HEK293 (cell line): Measurements from ENCODE around the gene CZIB.

Experiments
- CTCF ChIA-PET: fragments of 350-600 bp; formaldehyde crosslinking; extraction: SDS; loops from one replicate; lab custom pipeline; 2021; ENCODE audit warnings: antibody characterized with exemption; lab: Yijun Ruan, JAX
- POLR2A ChIA-PET: fragments of 300-600 bp; formaldehyde crosslinking; extraction: SDS; loops from one replicate; lab custom pipeline; 2020; ENCODE audit warnings: antibody characterized with exemption, inconsistent platforms; lab: Yijun Ruan, JAX
- H3K27ac ChIP-seq: fragments of 200-500 bp; sonication (Bioruptor generic); 2 replicates; pipeline ENCODE4 v1.5.1; 2014; ENCODE audit warnings: low read depth, low read length, control low read depth, inconsistent platforms; ENCODE audit errors: extremely low read depth
- H3K36me3 ChIP-seq, 2 experiments: fragments of 200-500 bp in 1 of 2; sonication (Bioruptor generic) in 1 of 2; 1 replicate in 1 of 2; 2 replicates in 1 of 2; pipeline ENCODE4 v1.5.1; 2014 to 2017; ENCODE audit warnings: inconsistent platforms in 2 of 2, low read length in 2 of 2; ENCODE audit not compliant: control insufficient read depth in 2 of 2, insufficient read depth in 1 of 2
- H3K4me1 ChIP-seq: fragments of 200-500 bp; sonication (Bioruptor generic); 2 replicates; pipeline ENCODE4 v1.5.1; 2014; ENCODE audit warnings: mild to moderate bottlenecking, low read length, inconsistent platforms; ENCODE audit not compliant: control insufficient read depth, insufficient read depth
- H3K4me3 ChIP-seq: 2 replicates; pipeline ENCODE4 v1.5.1; 2011; ENCODE audit warnings: low read depth, mild to moderate bottlenecking, control low read depth, low read length, moderate library complexity
- H3K9me3 ChIP-seq: fragments of 200-500 bp; sonication (Bioruptor generic); 2 replicates; pipeline ENCODE4 v1.5.1; 2014; ENCODE audit warnings: low read depth, low read length, inconsistent platforms; ENCODE audit not compliant: control insufficient read depth, insufficient read depth
- EGR2 ChIP-seq: fragments of 450-650 bp; formaldehyde crosslinking; IDR thresholded peaks from 2 replicates; pipeline ENCODE4 v1.5.1; 2016; ENCODE audit warnings: low read depth, missing biosample characterization, missing genetic modification characterization
- FEZF1 ChIP-seq: fragments of 450-650 bp; formaldehyde crosslinking; IDR thresholded peaks from 2 replicates; pipeline ENCODE4 v1.5.1; 2016; ENCODE audit warnings: missing biosample characterization, missing genetic modification characterization
- GFI1B ChIP-seq: fragments of 450-650 bp; formaldehyde crosslinking; IDR thresholded peaks from 2 replicates; pipeline ENCODE4 v1.5.1; 2016; ENCODE audit warnings: missing biosample characterization, missing genetic modification characterization
- HOXC10 ChIP-seq: sonication (generic); formaldehyde crosslinking; IDR thresholded peaks from 2 replicates; pipeline ENCODE4 v1.8.1; 2023; ENCODE audit warnings: mild to moderate bottlenecking, missing genetic modification reagents
- IKZF3 ChIP-seq: fragments of 450-650 bp; IDR thresholded peaks from 2 replicates; pipeline ENCODE4 v1.5.0; 2018; ENCODE audit warnings: missing biosample characterization, mild to moderate bottlenecking, missing genetic modification characterization, moderate library complexity
- KLF10 ChIP-seq: fragments of 450-650 bp; IDR thresholded peaks from 2 replicates; pipeline ENCODE4 v1.5.1; 2018; ENCODE audit warnings: missing biosample characterization, mild to moderate bottlenecking, missing genetic modification characterization
- SP7 ChIP-seq: fragments of 450-650 bp; formaldehyde crosslinking; IDR thresholded peaks from 2 replicates; pipeline ENCODE4 v1.5.1; 2016; ENCODE audit warnings: missing biosample characterization, missing genetic modification characterization
- ZBTB20 ChIP-seq: fragments of 450-650 bp; formaldehyde crosslinking; IDR thresholded peaks from 2 replicates; pipeline ENCODE4 v1.5.1; 2016; ENCODE audit warnings: missing biosample characterization, missing genetic modification characterization
- ZEB2 ChIP-seq: fragments of 450-650 bp; formaldehyde crosslinking; IDR thresholded peaks from 2 replicates; pipeline ENCODE4 v1.5.1; 2016; ENCODE audit warnings: missing biosample characterization, missing genetic modification characterization
- ZFP3 ChIP-seq: fragments of 450-650 bp; formaldehyde crosslinking; IDR thresholded peaks from 2 replicates; pipeline ENCODE4 v1.5.1; 2016; ENCODE audit warnings: low read depth, missing biosample characterization, missing genetic modification characterization
- ZNF266 ChIP-seq: fragments of 450-650 bp; formaldehyde crosslinking; IDR thresholded peaks from 2 replicates; pipeline ENCODE4 v1.5.1; 2016; ENCODE audit warnings: missing biosample characterization, missing genetic modification characterization, low read depth
- ZNF394 ChIP-seq: fragments of 450-650 bp; formaldehyde crosslinking; IDR thresholded peaks from 2 replicates; pipeline ENCODE4 v1.5.1; 2016; ENCODE audit warnings: missing biosample characterization, missing genetic modification characterization, mild to moderate bottlenecking, moderate library complexity, borderline replicate concordance
- ZNF621 ChIP-seq: fragments of 450-650 bp; formaldehyde crosslinking; IDR thresholded peaks from 2 replicates; pipeline ENCODE4 v1.5.1; 2017; ENCODE audit warnings: missing biosample characterization, missing genetic modification characterization
- ZNF660 ChIP-seq: fragments of 450-650 bp; IDR thresholded peaks from 2 replicates; pipeline ENCODE4 v1.5.1; 2018; ENCODE audit warnings: missing biosample characterization, mild to moderate bottlenecking, missing genetic modification characterization
- ZNF843 ChIP-seq: fragments of 450-650 bp; formaldehyde crosslinking; IDR thresholded peaks from 2 replicates; pipeline ENCODE4 v1.5.1; 2016; ENCODE audit warnings: missing biosample characterization, missing genetic modification characterization
- ZSCAN23 ChIP-seq: fragments of 450-650 bp; formaldehyde crosslinking; IDR thresholded peaks from 2 replicates; pipeline ENCODE4 v1.5.1; 2016; ENCODE audit warnings: missing biosample characterization, missing genetic modification characterization
- ZXDB ChIP-seq: fragments of 450-650 bp; formaldehyde crosslinking; IDR thresholded peaks from 2 replicates; pipeline ENCODE4 v1.5.1; 2016; ENCODE audit warnings: missing biosample characterization, missing genetic modification characterization
- TF ChIP-seq, protein P1 (sequence below): fragments of 450-650 bp; formaldehyde crosslinking; IDR thresholded peaks from 2 replicates; pipeline ENCODE4 v1.5.1; 2016; ENCODE audit warnings: missing biosample characterization, missing genetic modification characterization, low read depth
- TF ChIP-seq, protein P2 (sequence below): fragments of 450-650 bp; formaldehyde crosslinking; IDR thresholded peaks from 2 replicates; pipeline ENCODE4 v1.5.1; 2016; ENCODE audit warnings: missing biosample characterization, missing genetic modification characterization
- TF ChIP-seq, protein P3 (sequence below): fragments of 450-650 bp; formaldehyde crosslinking; IDR thresholded peaks from 2 replicates; pipeline ENCODE4 v1.5.1; 2016; ENCODE audit warnings: missing biosample characterization, missing genetic modification characterization
- TF ChIP-seq, protein P4 (sequence below): fragments of 450-650 bp; formaldehyde crosslinking; IDR thresholded peaks from 2 replicates; pipeline ENCODE4 v1.5.1; 2016; ENCODE audit warnings: missing biosample characterization, missing genetic modification characterization
- TF ChIP-seq, protein P5 (sequence below): fragments of 450-650 bp; formaldehyde crosslinking; IDR thresholded peaks from 2 replicates; pipeline ENCODE4 v1.5.1; 2017; ENCODE audit warnings: missing biosample characterization, missing genetic modification characterization
- TF ChIP-seq, protein P6 (sequence below): fragments of 450-650 bp; formaldehyde crosslinking; IDR thresholded peaks from 2 replicates; pipeline ENCODE4 v1.5.1; 2016; ENCODE audit warnings: missing biosample characterization, missing genetic modification characterization

The CZIB gene

DNA sequence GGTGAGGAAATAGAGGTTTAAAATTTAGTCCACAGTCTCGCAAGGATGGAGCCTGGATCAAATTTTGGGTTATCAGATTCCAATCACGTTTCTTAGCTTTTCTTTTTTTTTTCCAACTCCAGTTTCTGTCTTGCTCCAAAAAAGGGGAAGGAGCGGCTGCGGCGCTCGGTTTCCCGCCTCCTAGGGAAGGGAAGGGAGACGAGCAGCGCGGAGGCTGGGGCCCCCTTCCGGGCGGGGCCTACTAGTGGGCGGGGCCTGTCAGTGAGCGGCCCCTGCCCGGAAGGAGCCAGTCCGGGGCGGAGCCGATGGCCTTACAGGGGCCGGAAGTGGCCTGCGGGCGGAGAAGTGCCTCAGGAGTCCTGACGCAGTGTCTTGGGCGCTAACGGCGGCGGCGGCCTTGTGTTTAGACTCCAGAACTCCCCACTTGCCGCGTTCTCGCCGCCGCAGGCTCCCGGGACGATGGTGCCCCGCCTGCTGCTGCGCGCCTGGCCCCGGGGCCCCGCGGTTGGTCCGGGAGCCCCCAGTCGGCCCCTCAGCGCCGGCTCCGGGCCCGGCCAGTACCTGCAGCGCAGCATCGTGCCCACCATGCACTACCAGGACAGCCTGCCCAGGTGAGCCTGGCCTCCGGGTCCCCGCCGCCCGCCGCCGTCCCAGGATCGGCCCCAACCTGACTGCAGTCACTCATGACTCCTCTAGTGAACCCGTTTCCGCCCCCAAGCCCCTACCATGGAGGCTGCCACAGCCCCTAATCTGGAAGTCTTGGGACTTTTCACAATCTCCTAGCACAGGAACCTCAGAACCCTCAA is 23.7 kb downstream of the CZIB start, which contains the start of gene CPT2:
TSS of gene CPT2 (plus strand) at position 340 of the 806 bp plus-strand sequence. CDS start at position 460, 120 bp downstream.
- H3K4me1 ChIP-seq = peaks cover 4% of the 10 kb centered on the region; the same call in 1 of the 2 replicates
- no peaks in the 10 kb centered on the region for H3K9me3 ChIP-seq
- H3K27ac ChIP-seq = peak within 1 kb of the TSS; percentile 74; the same call in 1 of the 2 replicates
- CTCF ChIA-PET = interaction anchor here (0.6 to 2.4 kb wide), 8 partner anchors 10 to 292 kb away, joined by 3 to 19 read pairs (median 5); no protein-coding TSS in a partner anchor
- H3K36me3 ChIP-seq = peaks cover 0 to 20% of the 10 kb centered on the region in 2 experiments; a peak in 1 of 3 replicates
- POLR2A ChIA-PET = interaction anchor here (1.5 kb wide), 1 partner anchor 275 kb away, joined by 5 read pairs; the partner anchor contains the start of gene ECHDC2
- H3K4me3 ChIP-seq = peak within 1 kb of the TSS; percentile 83
- TF ChIP-seq ZEB2 = peak; percentile 60; the same call in 1 of the 2 replicates
- TF ChIP-seq, protein P1, sequence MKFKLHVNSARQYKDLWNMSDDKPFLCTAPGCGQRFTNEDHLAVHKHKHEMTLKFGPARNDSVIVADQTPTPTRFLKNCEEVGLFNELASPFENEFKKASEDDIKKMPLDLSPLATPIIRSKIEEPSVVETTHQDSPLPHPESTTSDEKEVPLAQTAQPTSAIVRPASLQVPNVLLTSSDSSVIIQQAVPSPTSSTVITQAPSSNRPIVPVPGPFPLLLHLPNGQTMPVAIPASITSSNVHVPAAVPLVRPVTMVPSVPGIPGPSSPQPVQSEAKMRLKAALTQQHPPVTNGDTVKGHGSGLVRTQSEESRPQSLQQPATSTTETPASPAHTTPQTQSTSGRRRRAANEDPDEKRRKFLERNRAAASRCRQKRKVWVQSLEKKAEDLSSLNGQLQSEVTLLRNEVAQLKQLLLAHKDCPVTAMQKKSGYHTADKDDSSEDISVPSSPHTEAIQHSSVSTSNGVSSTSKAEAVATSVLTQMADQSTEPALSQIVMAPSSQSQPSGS = no peak
- no peak for TF ChIP-seq ZNF266 (tag by site-specific recombination)
- TF ChIP-seq ZFP3 (tag by site-specific recombination) = no peak
- TF ChIP-seq SP7 (tag by site-specific recombination) = peak; percentile 59
- TF ChIP-seq ZSCAN23 (tag by site-specific recombination) = no peak
- 0 out of 2 replicates have a peak, but pooled peaks have one; percentile 33 for TF ChIP-seq HOXC10 (CRISPR knock-in tag)
- peak; percentile 36; the same call in 1 of the 2 replicates for TF ChIP-seq ZNF394 (tag by site-specific recombination)
- TF ChIP-seq ZNF660 (tag by site-specific recombination) = no peak
- no peak for TF ChIP-seq GFI1B
- TF ChIP-seq, protein P2, sequence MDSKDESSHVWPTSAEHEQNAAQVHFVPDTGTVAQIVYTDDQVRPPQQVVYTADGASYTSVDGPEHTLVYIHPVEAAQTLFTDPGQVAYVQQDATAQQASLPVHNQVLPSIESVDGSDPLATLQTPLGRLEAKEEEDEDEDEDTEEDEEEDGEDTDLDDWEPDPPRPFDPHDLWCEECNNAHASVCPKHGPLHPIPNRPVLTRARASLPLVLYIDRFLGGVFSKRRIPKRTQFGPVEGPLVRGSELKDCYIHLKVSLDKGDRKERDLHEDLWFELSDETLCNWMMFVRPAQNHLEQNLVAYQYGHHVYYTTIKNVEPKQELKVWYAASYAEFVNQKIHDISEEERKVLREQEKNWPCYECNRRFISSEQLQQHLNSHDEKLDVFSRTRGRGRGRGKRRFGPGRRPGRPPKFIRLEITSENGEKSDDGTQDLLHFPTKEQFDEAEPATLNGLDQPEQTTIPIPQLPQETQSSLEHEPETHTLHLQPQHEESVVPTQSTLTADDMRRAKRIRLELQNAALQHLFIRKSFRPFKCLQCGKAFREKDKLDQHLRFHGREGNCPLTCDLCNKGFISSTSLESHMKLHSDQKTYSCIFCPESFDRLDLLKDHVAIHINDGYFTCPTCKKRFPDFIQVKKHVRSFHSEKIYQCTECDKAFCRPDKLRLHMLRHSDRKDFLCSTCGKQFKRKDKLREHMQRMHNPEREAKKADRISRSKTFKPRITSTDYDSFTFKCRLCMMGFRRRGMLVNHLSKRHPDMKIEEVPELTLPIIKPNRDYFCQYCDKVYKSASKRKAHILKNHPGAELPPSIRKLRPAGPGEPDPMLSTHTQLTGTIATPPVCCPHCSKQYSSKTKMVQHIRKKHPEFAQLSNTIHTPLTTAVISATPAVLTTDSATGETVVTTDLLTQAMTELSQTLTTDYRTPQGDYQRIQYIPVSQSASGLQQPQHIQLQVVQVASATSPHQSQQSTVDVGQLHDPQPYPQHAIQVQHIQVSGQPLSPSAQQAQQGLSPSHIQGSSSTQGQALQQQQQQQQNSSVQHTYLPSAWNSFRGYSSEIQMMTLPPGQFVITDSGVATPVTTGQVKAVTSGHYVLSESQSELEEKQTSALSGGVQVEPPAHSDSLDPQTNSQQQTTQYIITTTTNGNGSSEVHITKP = peak; percentile 10; the same call in 1 of the 2 replicates
- peak; percentile 98 for TF ChIP-seq ZXDB (tag by site-specific recombination)
- TF ChIP-seq, protein P3, sequence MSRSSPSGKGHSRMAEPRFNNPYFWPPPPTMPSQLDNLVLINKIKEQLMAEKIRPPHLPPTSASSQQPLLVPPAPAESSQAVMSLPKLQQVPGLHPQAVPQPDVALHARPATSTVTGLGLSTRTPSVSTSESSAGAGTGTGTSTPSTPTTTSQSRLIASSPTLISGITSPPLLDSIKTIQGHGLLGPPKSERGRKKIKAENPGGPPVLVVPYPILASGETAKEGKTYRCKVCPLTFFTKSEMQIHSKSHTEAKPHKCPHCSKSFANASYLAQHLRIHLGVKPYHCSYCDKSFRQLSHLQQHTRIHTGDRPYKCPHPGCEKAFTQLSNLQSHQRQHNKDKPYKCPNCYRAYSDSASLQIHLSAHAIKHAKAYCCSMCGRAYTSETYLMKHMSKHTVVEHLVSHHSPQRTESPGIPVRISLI = no peak; the same call in 1 of the 2 replicates
- TF ChIP-seq EGR2 (tag by site-specific recombination) = no peak
- no peak for TF ChIP-seq ZNF621 (tag by site-specific recombination)
- TF ChIP-seq FEZF1 (tag by site-specific recombination) = peak; percentile 76
- TF ChIP-seq IKZF3 (tag by site-specific recombination) = peak; percentile 90
- TF ChIP-seq, protein P4, sequence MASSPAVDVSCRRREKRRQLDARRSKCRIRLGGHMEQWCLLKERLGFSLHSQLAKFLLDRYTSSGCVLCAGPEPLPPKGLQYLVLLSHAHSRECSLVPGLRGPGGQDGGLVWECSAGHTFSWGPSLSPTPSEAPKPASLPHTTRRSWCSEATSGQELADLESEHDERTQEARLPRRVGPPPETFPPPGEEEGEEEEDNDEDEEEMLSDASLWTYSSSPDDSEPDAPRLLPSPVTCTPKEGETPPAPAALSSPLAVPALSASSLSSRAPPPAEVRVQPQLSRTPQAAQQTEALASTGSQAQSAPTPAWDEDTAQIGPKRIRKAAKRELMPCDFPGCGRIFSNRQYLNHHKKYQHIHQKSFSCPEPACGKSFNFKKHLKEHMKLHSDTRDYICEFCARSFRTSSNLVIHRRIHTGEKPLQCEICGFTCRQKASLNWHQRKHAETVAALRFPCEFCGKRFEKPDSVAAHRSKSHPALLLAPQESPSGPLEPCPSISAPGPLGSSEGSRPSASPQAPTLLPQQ (tag by site-specific recombination) = peak; percentile 72; the same call in 1 of the 2 replicates
- no peak for TF ChIP-seq ZNF843 (tag by site-specific recombination)
- TF ChIP-seq, protein P5, sequence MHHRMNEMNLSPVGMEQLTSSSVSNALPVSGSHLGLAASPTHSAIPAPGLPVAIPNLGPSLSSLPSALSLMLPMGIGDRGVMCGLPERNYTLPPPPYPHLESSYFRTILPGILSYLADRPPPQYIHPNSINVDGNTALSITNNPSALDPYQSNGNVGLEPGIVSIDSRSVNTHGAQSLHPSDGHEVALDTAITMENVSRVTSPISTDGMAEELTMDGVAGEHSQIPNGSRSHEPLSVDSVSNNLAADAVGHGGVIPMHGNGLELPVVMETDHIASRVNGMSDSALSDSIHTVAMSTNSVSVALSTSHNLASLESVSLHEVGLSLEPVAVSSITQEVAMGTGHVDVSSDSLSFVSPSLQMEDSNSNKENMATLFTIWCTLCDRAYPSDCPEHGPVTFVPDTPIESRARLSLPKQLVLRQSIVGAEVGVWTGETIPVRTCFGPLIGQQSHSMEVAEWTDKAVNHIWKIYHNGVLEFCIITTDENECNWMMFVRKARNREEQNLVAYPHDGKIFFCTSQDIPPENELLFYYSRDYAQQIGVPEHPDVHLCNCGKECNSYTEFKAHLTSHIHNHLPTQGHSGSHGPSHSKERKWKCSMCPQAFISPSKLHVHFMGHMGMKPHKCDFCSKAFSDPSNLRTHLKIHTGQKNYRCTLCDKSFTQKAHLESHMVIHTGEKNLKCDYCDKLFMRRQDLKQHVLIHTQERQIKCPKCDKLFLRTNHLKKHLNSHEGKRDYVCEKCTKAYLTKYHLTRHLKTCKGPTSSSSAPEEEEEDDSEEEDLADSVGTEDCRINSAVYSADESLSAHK (tag by site-specific recombination) = no peak
- TF ChIP-seq KLF10 (tag by site-specific recombination) = 0 out of 2 replicates have a peak, but pooled peaks have one; percentile 40
- TF ChIP-seq, protein P6, sequence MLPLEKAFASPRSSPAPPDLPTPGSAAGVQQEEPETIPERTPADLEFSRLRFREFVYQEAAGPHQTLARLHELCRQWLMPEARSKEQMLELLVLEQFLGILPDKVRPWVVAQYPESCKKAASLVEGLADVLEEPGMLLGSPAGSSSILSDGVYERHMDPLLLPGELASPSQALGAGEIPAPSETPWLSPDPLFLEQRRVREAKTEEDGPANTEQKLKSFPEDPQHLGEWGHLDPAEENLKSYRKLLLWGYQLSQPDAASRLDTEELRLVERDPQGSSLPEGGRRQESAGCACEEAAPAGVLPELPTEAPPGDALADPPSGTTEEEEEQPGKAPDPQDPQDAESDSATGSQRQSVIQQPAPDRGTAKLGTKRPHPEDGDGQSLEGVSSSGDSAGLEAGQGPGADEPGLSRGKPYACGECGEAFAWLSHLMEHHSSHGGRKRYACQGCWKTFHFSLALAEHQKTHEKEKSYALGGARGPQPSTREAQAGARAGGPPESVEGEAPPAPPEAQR (tag by site-specific recombination) = no peak
- TF ChIP-seq ZBTB20 (tag by site-specific recombination) = peak; percentile 95
